Activated CD8-positive, alpha-beta T cell treated with anti-CD3 and anti-CD28 coated beads for 36 hours (primary cell): ENCODE measurements around the gene FOXC1. TPM values are rescaled to one million over a fixed set of nuclear protein-coding genes. Genes with fewer than 3 reads are reported as not detected.

ENCODE experiments used
- total RNA-seq, 2 experiments: library from RNA; stranded (reverse); gene quantifications; one replicate each; pipeline ENCODE4 v1.2.3, GENCODE V29; 2021

FOXC1 gene
- total RNA-seq, 2 experiments from 2014 or later: 0.16 TPM; not detected in 1

Other genes with a start within 250 kb of the FOXC1 start
- gene FOXF2, start 220.3 kb upstream of the FOXC1 start, total RNA-seq: not detected